SH-SY5Y (cell line): ENCODE measurements around the gene DRC3.

Source experiments
- GATA2 ChIP-seq: IDR thresholded peaks from 2 replicates; pipeline ENCODE4 v1.6.1; 2011; ENCODE audit warnings: mild to moderate bottlenecking, low read depth, low read length
- GATA3 ChIP-seq: IDR thresholded peaks from 2 replicates; pipeline ENCODE4 v1.6.1; 2011; ENCODE audit warnings: low read depth, mild to moderate bottlenecking, low read length, moderate library complexity

DNA sequence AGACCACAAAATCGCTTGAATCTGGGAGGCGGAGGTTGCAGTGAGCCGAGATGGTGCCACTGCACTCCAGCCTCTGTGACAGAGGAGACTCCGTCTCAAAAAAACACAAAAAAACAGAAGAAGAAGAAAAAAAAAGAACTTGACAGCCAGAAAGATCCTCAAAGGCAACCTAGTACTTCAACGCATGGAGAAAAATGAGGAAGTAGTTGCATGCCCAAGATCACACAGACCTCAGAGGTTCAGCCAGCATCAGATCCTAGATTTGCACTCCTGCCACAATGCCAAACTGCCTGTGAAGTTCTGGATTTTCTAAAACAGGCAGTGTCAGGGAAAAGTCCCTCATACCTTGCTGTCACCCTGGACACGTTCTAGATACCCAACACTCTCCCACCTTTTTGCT lies 64.8 kb downstream of the DRC3 start:
- TF ChIP-seq GATA2 (no peak), GATA3 (no peak)
